Thyroid gland (tissue), 4 donors: ENCODE results near the gene RAP1A. TPM values are rescaled to one million over a fixed set of nuclear protein-coding genes. Genes with fewer than 3 reads are reported as not detected.

ENCODE experiments used
- DNase-seq, 2 donors: peaks; one replicate each; pipeline ENCODE4 v3.0.0-alpha.2; 2019
- H3K27ac ChIP-seq, 3 donors: fragments of 200-600 bp; sonication (generic); 1 replicate in 2 of 3; 2 replicates in 1 of 3; pipeline ENCODE4 v1.5.1; 2016 to 2019; ENCODE audit warnings: mild to moderate bottlenecking in 1 of 3, moderate library complexity in 1 of 3
- H3K27me3 ChIP-seq: fragments of 200-600 bp; sonication (generic); one replicate; pipeline ENCODE4 v1.5.1; 2019
- H3K36me3 ChIP-seq, 2 donors: fragments of 200-600 bp; sonication (generic); one replicate each; pipeline ENCODE4 v1.5.1; 2016 to 2019
- H3K4me1 ChIP-seq, 2 donors: fragments of 200-600 bp; sonication (generic); one replicate each; pipeline ENCODE4 v1.5.1; 2017 to 2019
- H3K4me3 ChIP-seq, 3 donors: fragments of 200-600 bp; sonication (generic); replicated peaks in 1 of 3; 1 replicate in 2 of 3; 2 replicates in 1 of 3; pipeline ENCODE4 v1.5.1; 2016; ENCODE audit warnings: mild to moderate bottlenecking in 1 of 3
- H3K9me3 ChIP-seq: fragments of 200-600 bp; sonication (generic); one replicate; pipeline ENCODE4 v1.5.1; 2017
- CTCF ChIP-seq, 6 experiments: fragments of 200-600 bp in 3 of 6; fragments of 450-650 bp in 3 of 6; sonication (generic) in 3 of 6; IDR thresholded peaks; one replicate each; pipeline ENCODE4 v1.5.1; 2016 to 2019; ENCODE audit warnings: antibody characterized with exemption in 6 of 6, mild to moderate bottlenecking in 2 of 6, inconsistent platforms in 1 of 6, moderate library complexity in 1 of 6
- POLR2A ChIP-seq, 2 donors: fragments of 450-650 bp; IDR thresholded peaks; one replicate each; pipeline ENCODE4 v1.6.1; 2017; ENCODE audit warnings: antibody characterized with exemption in 2 of 2, mild to moderate bottlenecking in 2 of 2, moderate library complexity in 1 of 2
- WGBS, 2 donors: methylation state at CpG; one replicate each; pipeline ENCODE4 v1.1.5; 2017; 5-methylcytosine and 5-hydroxymethylcytosine counted together
- intact Hi-C: fragments of 100-400 bp; cut with DNase I; formaldehyde crosslinking; loops from one replicate; pipeline ENCODE4 v1.15.1; 2023
- total RNA-seq, 4 donors: library from RNA; depleted of rRNA; stranded (reverse); fragments of >200 nt; gene quantifications; one replicate each; pipeline ENCODE4 v1.2.3, GENCODE V29; 2016

RAP1A gene
- total RNA-seq, 4 donors from 2014 or later, result 54.2 to 91.7 (median 71.9) TPM

DNA sequence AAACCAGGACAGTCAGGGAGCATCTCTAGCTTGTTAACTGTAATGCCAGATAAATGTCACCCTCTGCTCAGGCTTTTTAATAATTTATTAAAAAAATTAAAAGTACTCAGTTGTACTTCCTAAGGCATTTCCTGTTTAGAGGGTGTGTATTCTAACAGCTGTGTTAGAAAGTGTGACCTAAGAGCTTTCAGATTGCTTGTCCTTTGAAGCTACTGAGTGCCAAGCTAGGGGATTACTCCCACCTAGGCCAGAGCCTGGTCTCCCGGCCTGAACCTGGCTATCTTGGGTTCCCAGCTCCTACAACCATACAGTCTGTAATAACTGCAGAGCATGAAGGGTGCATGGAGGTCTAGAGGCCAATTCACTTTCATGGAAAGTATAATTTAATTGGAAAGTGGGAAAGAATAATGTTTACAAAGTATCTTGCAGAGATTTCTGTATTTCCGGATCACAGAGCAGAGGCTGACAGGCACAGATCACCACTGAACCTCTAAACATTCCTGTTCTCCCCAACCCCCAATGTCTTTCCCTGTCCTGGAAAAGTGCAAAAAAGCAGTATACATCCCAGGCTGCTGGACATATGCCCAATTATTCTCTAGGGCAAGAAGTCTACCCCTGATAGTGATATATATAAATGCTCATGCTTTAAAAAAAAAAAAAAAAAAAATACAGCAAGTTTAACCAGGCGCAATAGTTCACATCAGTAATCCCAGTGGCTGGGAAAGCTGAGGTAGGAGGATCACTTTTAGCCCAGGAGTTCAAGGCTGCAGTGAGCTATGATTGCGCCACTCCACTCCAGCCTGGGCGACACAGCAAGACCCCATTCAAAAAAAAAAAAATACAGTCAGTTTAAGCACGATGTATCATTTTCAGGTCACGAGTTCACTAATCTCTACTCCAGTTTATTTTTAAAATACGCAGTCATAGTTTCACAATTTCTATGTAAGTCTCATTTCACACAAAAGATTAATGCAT, 36.7 kb upstream of the RAP1A start:
- H3K9me3 ChIP-seq, result no peaks in the 10 kb centered on the region
- WGBS, 2 donors, result 72 to 76% methylated on average over 8 of the region's 8 CpGs
- no peak for DNase-seq
- peaks cover 6 to 17% of the 10 kb centered on the region in 2 donors for H3K4me1 ChIP-seq
- intact Hi-C loops, result no loop called here
- H3K36me3 ChIP-seq, result no peaks in the 10 kb centered on the region
- no peaks in the 10 kb centered on the region for H3K27me3 ChIP-seq
- no peak overlapping the region for H3K4me3 ChIP-seq
- TF ChIP-seq CTCF (IDR thresholded peaks at IDR 0.05) (no peak), POLR2A (IDR thresholded peaks at IDR 0.05) (no peak)
- peak overlapping the region in 2 of 3 donors; percentile 61 to 70 for H3K27ac ChIP-seq

DNA sequence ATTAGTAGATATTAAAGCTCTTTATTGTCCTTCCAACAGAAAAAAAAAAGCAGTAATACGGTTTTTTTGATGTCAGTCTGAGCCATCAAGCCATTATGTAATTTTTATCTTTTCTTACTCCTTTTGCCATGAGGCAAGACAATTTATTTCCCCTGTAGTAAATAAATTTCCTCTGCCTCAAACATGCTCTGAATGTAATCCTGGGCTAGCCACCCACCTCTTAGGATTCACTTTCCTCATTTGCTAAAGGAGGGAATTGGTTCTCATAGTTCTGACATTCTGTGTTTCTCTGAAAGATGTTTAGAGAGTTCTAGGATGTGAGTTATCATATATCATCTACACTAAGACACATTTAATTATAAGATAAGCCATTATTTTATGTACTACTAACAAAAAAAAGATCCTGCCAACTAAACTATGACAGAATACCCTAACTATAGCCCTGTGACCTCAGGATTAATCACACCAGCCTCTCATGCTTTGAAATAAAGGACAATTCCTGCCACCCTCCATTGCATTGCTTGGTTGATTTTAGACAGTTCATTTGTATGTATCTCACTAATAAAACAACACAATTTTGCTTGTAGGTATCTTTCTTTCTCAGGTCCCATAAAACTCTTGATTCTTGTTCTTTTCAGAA, 34.0 kb upstream of the RAP1A start:
- Histone ChIP-seq H3K4me3 (no peak overlapping the region), H3K4me1 (peaks cover 6 to 11% of the 10 kb centered on the region in 2 donors), H3K36me3 (no peaks in the 10 kb centered on the region), H3K9me3 (no peaks in the 10 kb centered on the region), H3K27ac (no peak overlapping the region), H3K27me3 (no peaks in the 10 kb centered on the region)
- intact Hi-C loops, result no loop called here
- DNase-seq, result no peak
- 79 to 89% methylated on average over 1 of the region's 1 CpG for WGBS, 2 donors
- no peak for TF ChIP-seq CTCF (IDR thresholded peaks at IDR 0.05)

DNA sequence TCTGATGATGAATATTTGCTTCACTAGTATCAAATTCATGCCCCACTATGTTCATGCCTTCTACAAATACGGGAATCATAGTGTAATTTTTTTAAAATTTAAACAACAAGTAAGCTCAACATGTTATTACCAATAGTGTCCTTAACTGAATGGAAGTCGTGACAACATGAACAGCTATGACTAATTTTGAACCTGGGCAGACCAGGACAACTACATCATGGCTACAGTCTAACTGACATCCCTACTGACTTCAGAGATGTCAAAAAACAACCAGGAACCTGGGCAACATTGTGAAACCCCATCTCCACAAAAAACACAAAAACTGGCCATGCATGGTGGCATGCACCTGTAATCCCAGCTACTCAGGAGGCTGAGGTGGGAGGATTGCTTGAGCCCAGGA, 33.5 kb upstream of the RAP1A start:
- DNase-seq, result no peak
- TF ChIP-seq CTCF (IDR thresholded peaks at IDR 0.05), result no peak
- TF ChIP-seq POLR2A (IDR thresholded peaks at IDR 0.05), result no peak
- Histone ChIP-seq H3K4me3 (no peak overlapping the region), H3K36me3 (no peaks in the 10 kb centered on the region), H3K27me3 (no peaks in the 10 kb centered on the region), H3K9me3 (no peaks in the 10 kb centered on the region), H3K4me1 (peaks cover 6 to 11% of the 10 kb centered on the region in 2 donors), H3K27ac (no peak overlapping the region)
- WGBS, 2 donors, result 85 to 90% methylated on average over 2 of the region's 2 CpGs
- intact Hi-C loops, result no loop called here

- Histone ChIP-seq H3K27ac (no peak overlapping the region), H3K4me3 (no peak overlapping the region), H3K4me1 (peaks cover 12 to 17% of the 10 kb centered on the region in 2 donors), H3K9me3 (no peaks in the 10 kb centered on the region), H3K27me3 (no peaks in the 10 kb centered on the region), H3K36me3 (no peaks in the 10 kb centered on the region)
- 66 to 84% methylated on average over 4 of the region's 4 CpGs for WGBS, 2 donors
- TF ChIP-seq CTCF (IDR thresholded peaks at IDR 0.05) (no peak), POLR2A (IDR thresholded peaks at IDR 0.05) (no peak)
- intact Hi-C loops, result no loop called here
- no peak for DNase-seq
These were observed 31.9 kb upstream of the RAP1A start for GRCh38 chr1:111587509-111588174.
